HL-60 (cell line): ENCODE data around the gene ARMCX2.

Experiments
- CTCF ChIP-seq: IDR thresholded peaks from one replicate; pipeline ENCODE4 v1.5.1; 2011; ENCODE audit warnings: low read length, control low read depth, inconsistent platforms; ENCODE audit not compliant: insufficient read depth
- POLR2AphosphoS5 ChIP-seq: IDR thresholded peaks from 2 replicates; pipeline ENCODE4 v1.6.1; 2012; ENCODE audit warnings: low read depth

GRCh38 chrX:101655534-101655933 is 4.1 kb downstream of the ARMCX2 start:
- TF ChIP-seq CTCF (no peak), POLR2AphosphoS5 (no peak)
